GM23248 (cell line): ENCODE data around the gene SNX24.

Experiments
- EZH2 ChIP-seq: fragments of 200-600 bp; sonication (generic); IDR thresholded peaks from 2 replicates; pipeline ENCODE4 v1.6.1; 2018; ENCODE audit warnings: antibody characterized with exemption, mild to moderate bottlenecking; ENCODE audit not compliant: insufficient read depth, poor library complexity, severe bottlenecking
- EZH2phosphoT487 ChIP-seq: fragments of 200-600 bp; sonication (generic); IDR thresholded peaks from 2 replicates; pipeline ENCODE4 v1.6.1; 2018; ENCODE audit warnings: antibody characterized with exemption, moderate library complexity, mild to moderate bottlenecking, low read depth; ENCODE audit not compliant: insufficient read depth

DNA sequence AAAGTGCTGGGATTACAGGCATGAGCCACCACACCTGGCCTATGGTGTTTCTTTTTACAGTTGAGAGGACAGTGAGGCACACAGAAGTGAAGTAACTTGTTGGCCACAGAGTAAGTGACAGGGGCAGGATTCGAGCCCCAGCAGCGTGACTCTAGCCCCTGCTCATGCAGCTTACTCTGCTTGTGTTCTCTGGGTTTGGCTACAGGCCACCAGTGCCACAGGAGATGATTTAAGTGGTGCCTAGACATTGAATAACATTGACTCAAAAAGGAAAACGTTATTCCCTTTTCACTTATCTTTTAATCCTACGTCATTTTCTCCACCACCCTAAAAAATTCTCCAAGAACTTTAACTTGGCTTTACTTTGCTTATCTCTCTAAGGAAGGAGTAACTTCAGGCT, 61.4 kb downstream of the SNX24 start:
- no peak for TF ChIP-seq EZH2
- no peak for TF ChIP-seq EZH2phosphoT487
